ENCODE measurements around the gene CREBRF. TPM values are rescaled to one million over a fixed set of nuclear protein-coding genes. Genes with fewer than 3 reads are reported as not detected.
"Not testable (repeated sequence)": the region's sequence is repeated elsewhere in the genome, so short reads cannot be mapped to it uniquely, and the experiment has no call there.

The CREBRF gene
- polyA plus RNA-seq, 1 experiment = 11.2 TPM

DNA sequence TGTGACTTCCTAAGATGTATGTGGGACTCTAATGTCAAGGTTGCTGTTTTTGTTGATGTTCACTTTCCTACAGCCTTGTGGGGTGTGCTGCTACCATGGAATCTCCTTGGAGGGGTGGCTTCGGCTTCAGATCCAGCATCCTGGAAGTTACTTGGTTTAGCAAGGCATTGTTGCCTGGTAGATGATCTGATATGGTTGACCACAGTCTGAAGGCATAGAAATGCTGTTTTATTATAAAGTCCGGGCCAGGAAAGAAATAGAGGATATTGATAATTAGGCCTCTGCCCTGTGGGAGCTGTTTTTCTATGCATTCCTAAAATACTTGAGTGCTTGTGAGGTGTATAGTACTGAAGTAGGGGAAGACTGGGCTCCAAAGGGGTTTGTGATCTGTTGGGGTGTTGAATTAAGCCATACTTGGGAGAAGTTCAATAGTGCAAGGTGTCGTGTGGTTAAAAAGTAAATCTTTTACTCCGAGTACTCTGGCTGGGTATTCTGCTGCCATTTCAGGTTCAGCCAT, 27.3 kb upstream of the CREBRF start:
- ChIA-PET POLR2A (no interaction called here), CTCF (interaction anchor here (0.6 to 2.0 kb wide), 3 partner anchors 10 to 13 kb away, joined by 3 to 6 read pairs (median 4); no protein-coding TSS in a partner anchor)
- Histone ChIP-seq H3K36me3 (ENCODE audit: control insufficient read depth, insufficient read depth, low read length) (no peaks in the 10 kb centered on the region; the same call in 1 of the 2 replicates), H3K27me3 (ENCODE audit: control insufficient read depth, insufficient read depth, low read length) (no peaks in the 10 kb centered on the region), H3K4me3 (ENCODE audit: low read depth, low read length) (no peak overlapping the region)
- DNase-seq (ENCODE audit: low read depth) = no peak
- TF ChIP-seq, protein P1, sequence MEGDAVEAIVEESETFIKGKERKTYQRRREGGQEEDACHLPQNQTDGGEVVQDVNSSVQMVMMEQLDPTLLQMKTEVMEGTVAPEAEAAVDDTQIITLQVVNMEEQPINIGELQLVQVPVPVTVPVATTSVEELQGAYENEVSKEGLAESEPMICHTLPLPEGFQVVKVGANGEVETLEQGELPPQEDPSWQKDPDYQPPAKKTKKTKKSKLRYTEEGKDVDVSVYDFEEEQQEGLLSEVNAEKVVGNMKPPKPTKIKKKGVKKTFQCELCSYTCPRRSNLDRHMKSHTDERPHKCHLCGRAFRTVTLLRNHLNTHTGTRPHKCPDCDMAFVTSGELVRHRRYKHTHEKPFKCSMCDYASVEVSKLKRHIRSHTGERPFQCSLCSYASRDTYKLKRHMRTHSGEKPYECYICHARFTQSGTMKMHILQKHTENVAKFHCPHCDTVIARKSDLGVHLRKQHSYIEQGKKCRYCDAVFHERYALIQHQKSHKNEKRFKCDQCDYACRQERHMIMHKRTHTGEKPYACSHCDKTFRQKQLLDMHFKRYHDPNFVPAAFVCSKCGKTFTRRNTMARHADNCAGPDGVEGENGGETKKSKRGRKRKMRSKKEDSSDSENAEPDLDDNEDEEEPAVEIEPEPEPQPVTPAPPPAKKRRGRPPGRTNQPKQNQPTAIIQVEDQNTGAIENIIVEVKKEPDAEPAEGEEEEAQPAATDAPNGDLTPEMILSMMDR (IDR thresholded peaks at IDR 0.05; ENCODE audit: insufficient read depth, low read depth, low read length) = no peak

DNA sequence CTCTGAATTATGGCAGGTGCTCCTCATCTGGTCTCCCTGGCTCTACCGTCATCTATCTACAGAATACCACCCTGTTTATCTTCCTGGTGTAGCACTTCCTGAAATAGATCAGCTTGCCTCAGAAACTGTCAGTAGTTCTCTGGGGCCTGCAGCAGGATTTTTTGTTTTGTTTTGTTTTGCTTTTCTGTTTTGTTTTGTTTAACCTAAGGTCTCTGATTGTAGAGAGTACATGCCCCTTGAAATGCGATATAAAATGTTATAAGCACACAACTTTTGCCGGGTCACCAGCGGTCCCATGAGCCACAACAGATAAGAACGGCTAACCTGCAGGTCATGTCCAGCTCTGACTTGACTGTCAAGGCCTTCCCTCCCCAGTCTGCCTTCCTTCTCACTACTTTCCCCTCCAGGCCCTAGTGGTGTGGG, 26.6 kb upstream of the CREBRF start:
- Histone ChIP-seq H3K27me3 (ENCODE audit: control insufficient read depth, insufficient read depth, low read length) (no peaks in the 10 kb centered on the region), H3K4me3 (ENCODE audit: low read depth, low read length) (no peak overlapping the region), H3K36me3 (ENCODE audit: control insufficient read depth, insufficient read depth, low read length) (no peaks in the 10 kb centered on the region; the same call in 1 of the 2 replicates)
- POLR2A ChIA-PET = no interaction called here
- no peak for DNase-seq (ENCODE audit: low read depth)
- TF ChIP-seq, protein P1 (IDR thresholded peaks at IDR 0.05; ENCODE audit: insufficient read depth, low read depth, low read length) = no peak
- CTCF ChIA-PET = interaction anchor here (0.6 to 2.0 kb wide), 3 partner anchors 9 to 14 kb away, joined by 3 to 6 read pairs (median 4); no protein-coding TSS in a partner anchor

DNA sequence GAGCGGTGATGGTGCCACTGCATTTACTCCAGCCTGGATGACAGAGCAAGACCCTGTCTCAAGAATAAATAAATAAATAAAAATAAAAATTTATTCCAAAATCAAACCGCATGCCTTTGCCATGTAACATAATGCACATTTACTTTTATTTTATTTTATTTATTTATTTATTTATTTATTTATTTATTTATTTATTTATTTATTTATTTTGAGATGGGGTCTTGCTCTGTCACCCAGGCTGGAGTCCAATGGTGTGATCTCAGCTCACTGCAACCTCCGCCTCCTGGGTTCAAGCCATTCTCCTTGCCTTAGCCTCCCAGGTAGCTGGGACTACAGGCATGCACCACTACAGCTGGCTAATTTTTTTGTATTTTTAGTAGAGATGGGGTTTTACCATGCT, 24.1 kb upstream of the CREBRF start:
- H3K4me3 ChIP-seq (ENCODE audit: low read depth, low read length); POLR2A ChIA-PET; CTCF ChIA-PET; H3K36me3 ChIP-seq (ENCODE audit: control insufficient read depth, insufficient read depth, low read length); H3K27me3 ChIP-seq (ENCODE audit: control insufficient read depth, insufficient read depth, low read length); DNase-seq (ENCODE audit: low read depth): not testable (repeated sequence)

DNA sequence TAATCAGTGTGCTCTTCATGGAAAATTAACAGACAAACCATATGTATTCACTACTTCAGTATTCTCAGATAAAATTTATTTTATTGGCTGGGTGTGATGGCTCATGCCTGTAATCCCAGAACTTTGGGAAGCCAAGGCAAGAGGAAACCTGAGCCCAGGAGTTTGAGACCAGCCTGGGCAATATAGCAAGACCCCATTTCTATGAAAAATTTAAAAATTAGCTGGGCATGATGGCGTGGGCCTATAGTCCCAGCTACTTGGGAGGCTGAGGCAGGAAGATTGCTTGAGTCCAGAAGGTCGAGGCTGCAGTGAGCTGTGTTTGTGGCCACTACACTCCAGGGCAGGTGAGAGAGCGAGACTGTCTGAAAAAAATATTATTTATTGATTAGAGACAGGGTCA, 23.4 kb upstream of the CREBRF start:
- Histone ChIP-seq H3K4me3 (ENCODE audit: low read depth, low read length) (no peak overlapping the region), H3K36me3 (ENCODE audit: control insufficient read depth, insufficient read depth, low read length) (no peaks in the 10 kb centered on the region; the same call in 1 of the 2 replicates), H3K27me3 (ENCODE audit: control insufficient read depth, insufficient read depth, low read length) (no peaks in the 10 kb centered on the region)
- ChIA-PET POLR2A (no interaction called here), CTCF (no interaction called here)
- no peak for DNase-seq (ENCODE audit: low read depth)
- TF ChIP-seq, protein P1 (IDR thresholded peaks at IDR 0.05; ENCODE audit: insufficient read depth, low read depth, low read length) = no peak

DNA sequence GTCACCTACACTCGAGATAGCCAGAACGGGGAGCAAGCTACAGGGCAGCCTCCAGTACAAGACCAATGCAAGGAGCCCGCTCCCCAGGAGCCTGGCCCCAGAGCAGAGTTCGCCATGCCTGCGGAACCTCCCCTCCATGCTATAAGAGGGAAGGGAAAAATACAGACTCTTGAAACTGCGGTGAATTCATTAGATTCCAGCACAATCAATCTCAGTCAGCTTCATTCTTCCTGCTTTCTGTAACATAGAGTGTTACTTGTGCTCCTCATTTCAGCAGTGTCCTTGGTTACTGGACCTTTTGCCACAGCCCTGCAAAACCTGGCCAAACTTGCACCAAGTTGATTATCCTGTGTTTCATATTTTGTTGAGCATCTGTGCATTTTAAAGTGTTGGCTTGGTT, 22.2 kb upstream of the CREBRF start:
- no peaks in the 10 kb centered on the region for H3K27me3 ChIP-seq (ENCODE audit: control insufficient read depth, insufficient read depth, low read length)
- ChIA-PET CTCF (interaction anchor here (0.5 to 0.6 kb wide), 2 partner anchors 60 to 78 kb away, joined by 3 read pairs; no protein-coding TSS in a partner anchor), POLR2A (no interaction called here)
- TF ChIP-seq, protein P1 (IDR thresholded peaks at IDR 0.05; ENCODE audit: insufficient read depth, low read depth, low read length) = no peak
- no peak overlapping the region for H3K4me3 ChIP-seq (ENCODE audit: low read depth, low read length)
- DNase-seq (ENCODE audit: low read depth) = no peak
- no peaks in the 10 kb centered on the region; the same call in 1 of the 2 replicates for H3K36me3 ChIP-seq (ENCODE audit: control insufficient read depth, insufficient read depth, low read length)

All from BJ (cell line).